Testis (tissue), 3 donors: ENCODE results near the gene ZMIZ1. TPM values are rescaled to one million over a fixed set of nuclear protein-coding genes. Genes with fewer than 3 reads are reported as not detected.

ENCODE experiments used
- DNase-seq: peaks from one replicate; pipeline ENCODE4 v3.0.0-alpha.2; 2019
- H3K27ac ChIP-seq, 2 donors: fragments of 200-600 bp; sonication (generic); one replicate each; pipeline ENCODE4 v1.5.1; 2019
- H3K27me3 ChIP-seq: fragments of 200-600 bp; sonication (generic); one replicate; pipeline ENCODE4 v1.5.1; 2019
- H3K36me3 ChIP-seq: fragments of 200-600 bp; sonication (generic); one replicate; pipeline ENCODE4 v1.5.1; 2017; ENCODE audit warnings: low read depth; ENCODE audit errors: missing control alignments
- H3K4me1 ChIP-seq: fragments of 200-600 bp; sonication (generic); one replicate; pipeline ENCODE4 v1.5.1; 2019
- H3K4me3 ChIP-seq, 2 donors: fragments of 200-600 bp; sonication (generic); one replicate each; pipeline ENCODE4 v1.5.1; 2017 to 2019
- H3K9me3 ChIP-seq: fragments of 200-600 bp; sonication (generic); one replicate; pipeline ENCODE4 v1.5.1; 2017
- POLR2A ChIP-seq: fragments of 450-650 bp; IDR thresholded peaks from one replicate; pipeline ENCODE4 v1.6.1; 2017; ENCODE audit warnings: antibody characterized with exemption, mild to moderate bottlenecking, moderate library complexity
- whole genome bisulfite sequencing, 2 donors: methylation state at CpG; one replicate each; pipeline ENCODE4 v1.1.5; 2018; 5-methylcytosine and 5-hydroxymethylcytosine counted together
- intact Hi-C: fragments of 100-400 bp; cut with DNase I; formaldehyde crosslinking; loops from one replicate; pipeline ENCODE4 v1.15.1; 2023; ENCODE audit warnings: low total_unique reads
- polyA plus RNA-seq: library from polyadenylated mRNA; stranded (reverse); fragments of 350-450 nt; fragmentation: Illumina TruSeq; extraction: RNeasy Lipid Tissue Mini Kit (QIAGEN cat#74804); gene quantifications from one replicate; pipeline ENCODE4 v1.2.3, GENCODE V29; 2014; ENCODE audit warnings: low read depth, low replicate concordance; ENCODE audit not compliant: insufficient read depth
- total RNA-seq, 2 donors: library from RNA; depleted of rRNA; stranded (reverse); fragments of >200 nt; gene quantifications; one replicate each; pipeline ENCODE4 v1.2.3, GENCODE V29; 2016
- TF ChIP-seq, protein P1 (sequence below), 3 experiments: fragments of 450-650 bp in 2 of 3; fragments of 200-600 bp in 1 of 3; sonication (generic) in 1 of 3; IDR thresholded peaks; one replicate each; pipeline ENCODE4 v1.5.1; 2016 to 2019; ENCODE audit warnings: antibody characterized with exemption in 3 of 3, mild to moderate bottlenecking in 2 of 3, moderate library complexity in 1 of 3

ZMIZ1 gene
- total and polyA plus RNA-seq, 3 donors from 2014 or later, result 15.2 to 22.0 (median 18.8) TPM

DNA sequence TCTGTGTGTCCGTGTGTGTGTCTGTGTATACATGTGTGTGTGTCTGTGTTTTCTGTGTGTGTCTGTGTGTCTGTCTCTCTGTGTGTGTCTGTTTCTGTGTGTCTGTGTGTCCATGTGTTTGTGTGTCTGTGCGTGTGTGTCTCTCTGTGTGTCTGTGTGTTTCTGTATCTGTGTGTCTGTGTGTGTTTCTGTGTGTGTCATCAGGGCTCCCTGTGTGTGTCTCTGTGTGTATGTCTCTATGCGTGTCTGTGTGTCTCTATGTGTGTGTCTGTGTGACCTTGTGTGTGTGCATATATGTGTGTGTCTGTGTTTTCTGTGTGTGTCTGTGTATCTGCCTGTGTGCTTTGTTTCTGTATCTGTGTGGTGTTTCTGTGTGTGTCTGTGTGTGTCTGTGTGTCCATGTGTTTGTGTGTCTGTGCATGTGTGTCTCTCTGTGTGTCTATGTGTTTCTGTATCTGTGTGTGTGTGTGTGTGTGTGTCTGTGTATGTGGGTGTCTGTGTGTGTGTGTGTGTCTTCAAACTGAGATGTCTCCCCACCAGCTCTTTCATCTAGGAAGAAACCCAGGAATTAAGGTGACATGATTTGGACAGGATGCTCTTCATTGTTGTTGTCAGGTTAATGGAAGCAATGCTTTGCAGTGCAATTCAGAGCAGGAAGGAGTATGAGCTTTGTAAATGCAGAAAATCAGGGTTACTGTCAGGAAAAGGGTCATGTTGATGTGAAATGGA is 257.8 kb downstream of the ZMIZ1 start:
- no peaks in the 10 kb centered on the region for H3K27me3 ChIP-seq
- no peak for DNase-seq
- H3K4me3 ChIP-seq, result no peak overlapping the region
- no peaks in the 10 kb centered on the region for H3K4me1 ChIP-seq
- 90% methylated on average over 3 of the region's 3 CpGs for WGBS, 2 donors
- no peaks in the 10 kb centered on the region for H3K36me3 ChIP-seq
- H3K9me3 ChIP-seq, result no peaks in the 10 kb centered on the region
- no peak overlapping the region for H3K27ac ChIP-seq
- no peak for TF ChIP-seq POLR2A
- TF ChIP-seq, protein P1, sequence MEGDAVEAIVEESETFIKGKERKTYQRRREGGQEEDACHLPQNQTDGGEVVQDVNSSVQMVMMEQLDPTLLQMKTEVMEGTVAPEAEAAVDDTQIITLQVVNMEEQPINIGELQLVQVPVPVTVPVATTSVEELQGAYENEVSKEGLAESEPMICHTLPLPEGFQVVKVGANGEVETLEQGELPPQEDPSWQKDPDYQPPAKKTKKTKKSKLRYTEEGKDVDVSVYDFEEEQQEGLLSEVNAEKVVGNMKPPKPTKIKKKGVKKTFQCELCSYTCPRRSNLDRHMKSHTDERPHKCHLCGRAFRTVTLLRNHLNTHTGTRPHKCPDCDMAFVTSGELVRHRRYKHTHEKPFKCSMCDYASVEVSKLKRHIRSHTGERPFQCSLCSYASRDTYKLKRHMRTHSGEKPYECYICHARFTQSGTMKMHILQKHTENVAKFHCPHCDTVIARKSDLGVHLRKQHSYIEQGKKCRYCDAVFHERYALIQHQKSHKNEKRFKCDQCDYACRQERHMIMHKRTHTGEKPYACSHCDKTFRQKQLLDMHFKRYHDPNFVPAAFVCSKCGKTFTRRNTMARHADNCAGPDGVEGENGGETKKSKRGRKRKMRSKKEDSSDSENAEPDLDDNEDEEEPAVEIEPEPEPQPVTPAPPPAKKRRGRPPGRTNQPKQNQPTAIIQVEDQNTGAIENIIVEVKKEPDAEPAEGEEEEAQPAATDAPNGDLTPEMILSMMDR (IDR thresholded peaks at IDR 0.05), result no peak
- intact Hi-C loops, result no loop called here

DNA sequence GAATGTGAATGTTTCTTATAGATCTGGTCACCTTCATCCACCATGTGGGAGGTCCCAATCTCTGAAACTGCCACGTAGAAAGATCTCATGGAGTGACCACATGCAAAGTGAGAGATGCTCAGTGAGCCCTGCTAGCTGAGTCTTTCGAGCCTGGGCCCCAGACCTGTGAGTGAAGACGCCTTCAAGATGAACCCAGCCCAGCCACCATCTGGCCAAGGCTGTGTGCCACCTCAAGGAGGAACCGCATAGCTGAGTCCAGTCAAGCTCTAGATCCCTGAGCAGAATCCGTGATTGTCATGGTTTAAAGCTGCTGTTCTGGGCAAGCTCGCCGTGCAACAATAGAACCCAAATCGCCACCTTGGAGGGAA is 258.3 kb downstream of the ZMIZ1 start:
- WGBS, 2 donors, result 96 to 100% methylated on average over 2 to 8 of the region's 8 CpGs
- DNase-seq, result no peak
- intact Hi-C loops, result no loop called here
- Histone ChIP-seq H3K36me3 (no peaks in the 10 kb centered on the region), H3K4me3 (no peak overlapping the region), H3K9me3 (no peaks in the 10 kb centered on the region), H3K27me3 (no peaks in the 10 kb centered on the region), H3K4me1 (no peaks in the 10 kb centered on the region), H3K27ac (no peak overlapping the region)
- TF ChIP-seq, protein P1 (IDR thresholded peaks at IDR 0.05), result no peak
- no peak for TF ChIP-seq POLR2A

DNA sequence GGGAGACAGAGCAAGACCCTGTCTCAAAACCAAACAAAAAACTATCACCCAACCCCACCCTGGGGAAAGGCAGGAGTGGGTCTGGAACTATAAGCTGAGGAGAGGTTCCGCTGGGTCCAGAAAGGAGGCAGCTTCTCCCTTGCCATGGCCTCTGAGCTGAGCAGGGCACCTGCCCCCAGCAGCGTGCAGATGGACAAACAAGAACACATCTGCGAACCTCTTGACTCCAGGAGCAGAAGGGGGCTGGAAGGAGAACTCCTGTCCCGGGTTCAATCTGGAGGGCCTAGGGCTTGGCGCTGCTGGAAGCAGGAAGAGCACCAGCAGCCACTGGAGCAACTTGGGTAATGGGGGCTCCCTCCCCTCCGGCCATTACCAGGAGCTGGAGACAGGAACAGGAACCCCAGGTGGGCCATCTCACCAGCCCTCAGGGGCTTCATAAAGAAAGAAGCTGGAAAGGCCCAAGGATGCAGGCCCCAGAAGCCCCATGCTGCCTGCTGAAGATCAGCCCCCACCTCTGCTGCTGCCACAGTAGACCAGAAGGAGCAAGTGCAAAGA is 259.5 kb downstream of the ZMIZ1 start:
- Histone ChIP-seq H3K4me1 (no peaks in the 10 kb centered on the region), H3K9me3 (no peaks in the 10 kb centered on the region), H3K4me3 (no peak overlapping the region), H3K36me3 (no peaks in the 10 kb centered on the region), H3K27me3 (no peaks in the 10 kb centered on the region), H3K27ac (no peak overlapping the region)
- no peak for DNase-seq
- TF ChIP-seq, protein P1 (IDR thresholded peaks at IDR 0.05), result no peak
- TF ChIP-seq POLR2A, result no peak
- WGBS, 2 donors, result 80 to 93% methylated on average over 6 of the region's 6 CpGs
- intact Hi-C loops, result no loop called here

DNA sequence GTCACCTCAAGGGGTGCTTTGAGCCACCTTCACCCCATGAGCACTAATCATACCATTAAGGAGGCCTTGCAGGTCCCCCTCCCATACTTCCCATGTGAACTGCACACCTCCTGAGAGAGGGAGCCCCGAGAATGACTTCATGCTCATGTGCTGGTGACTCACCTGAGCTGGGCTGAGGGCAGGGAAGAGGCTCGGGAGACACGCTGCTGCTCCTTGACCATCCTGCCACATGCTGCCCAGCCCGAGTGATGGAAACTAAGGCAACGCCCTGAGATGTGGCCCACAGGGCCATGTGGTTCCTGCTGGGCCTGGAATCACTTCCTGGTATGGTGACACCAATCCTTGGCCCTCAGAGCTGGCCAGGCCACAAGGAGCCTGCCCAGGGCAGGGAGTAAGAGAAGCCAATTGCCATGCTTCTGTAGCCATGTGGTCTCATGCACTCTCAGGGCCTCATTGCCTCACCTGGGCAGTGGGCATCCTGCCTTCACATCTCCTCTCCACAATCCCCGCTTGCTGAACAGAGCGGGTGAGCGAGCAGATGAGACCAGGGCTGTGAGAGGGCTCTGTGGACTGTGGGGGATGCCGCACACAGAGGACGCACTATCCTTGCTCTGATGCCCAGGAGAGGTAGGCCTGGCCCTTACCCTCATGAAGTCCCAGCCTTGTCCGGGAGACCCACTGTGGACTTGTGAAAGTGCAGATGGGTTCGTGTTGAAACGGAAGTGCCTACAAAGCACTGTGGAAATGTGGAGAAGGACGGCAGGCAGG is 260.2 kb downstream of the ZMIZ1 start:
- DNase-seq, result no peak
- no peaks in the 10 kb centered on the region for H3K36me3 ChIP-seq
- intact Hi-C loops, result no loop called here
- 84 to 96% methylated on average over 10 to 14 of the region's 14 CpGs for WGBS, 2 donors
- no peak overlapping the region for H3K4me3 ChIP-seq
- TF ChIP-seq, protein P1 (IDR thresholded peaks at IDR 0.05), result no peak
- no peak for TF ChIP-seq POLR2A
- no peaks in the 10 kb centered on the region for H3K27me3 ChIP-seq
- H3K9me3 ChIP-seq, result no peaks in the 10 kb centered on the region
- no peaks in the 10 kb centered on the region for H3K4me1 ChIP-seq
- no peak overlapping the region for H3K27ac ChIP-seq
